ENCODE results near the gene GTF2H4.

Gene GTF2H4

DNA sequence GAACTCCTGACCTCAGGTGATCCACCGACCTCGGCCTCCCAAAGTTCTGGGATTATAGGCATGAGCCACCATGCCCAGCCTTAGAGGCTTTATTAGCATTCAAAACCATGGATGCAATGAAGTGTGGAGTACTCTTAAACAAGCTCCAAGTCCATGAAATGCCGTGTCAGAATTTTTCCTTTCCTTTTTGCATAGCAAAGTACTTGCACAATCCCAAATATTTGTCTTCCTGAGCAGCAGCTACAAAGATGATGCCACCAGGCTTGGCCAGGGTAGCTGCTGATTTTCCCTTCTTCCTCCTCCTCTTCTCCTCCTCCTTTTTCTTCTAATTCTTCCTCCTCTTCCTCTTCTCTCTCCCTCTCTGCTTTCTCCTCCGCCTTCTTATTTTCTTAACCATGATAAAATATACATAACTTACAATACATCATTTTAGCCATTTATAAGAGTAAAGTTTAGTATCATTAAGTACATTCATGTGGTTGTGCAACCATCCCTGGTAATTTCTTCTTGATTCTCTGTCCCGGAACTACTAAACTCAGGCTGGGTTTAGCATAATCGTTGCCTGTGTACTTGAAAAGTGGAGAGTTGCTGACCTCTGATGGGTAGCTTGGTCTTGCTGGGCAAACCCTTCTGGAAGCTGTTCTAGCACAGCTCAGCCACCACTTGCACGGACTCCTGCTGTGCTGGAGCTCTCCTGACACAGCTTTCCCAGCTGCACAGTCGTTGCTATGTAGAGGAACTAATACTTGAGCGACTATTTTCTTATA is 53.1 kb downstream of the GTF2H4 start:
- no peak for DNase-seq

DNA sequence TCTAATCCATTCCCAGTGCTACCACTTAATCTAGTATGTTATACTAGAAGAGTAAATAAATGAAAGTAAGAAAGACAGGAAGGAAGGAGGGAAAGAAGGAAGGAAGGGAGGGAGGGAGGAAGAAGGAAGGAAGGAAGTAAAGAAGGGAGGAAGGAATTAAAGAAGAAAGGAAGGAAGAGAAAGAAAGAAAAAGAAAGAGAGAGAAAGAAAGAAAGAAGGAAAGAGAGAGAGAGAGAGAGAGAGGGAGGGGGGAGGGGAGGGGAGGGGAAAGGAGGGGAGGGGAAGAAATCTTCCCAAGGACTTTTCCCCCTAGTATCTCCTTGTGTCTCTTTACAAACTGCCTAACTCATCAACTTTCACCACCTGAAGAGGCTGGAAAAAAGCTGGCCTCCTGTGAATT is 54.7 kb downstream of the GTF2H4 start:
- DNase-seq, result no peak

DNA sequence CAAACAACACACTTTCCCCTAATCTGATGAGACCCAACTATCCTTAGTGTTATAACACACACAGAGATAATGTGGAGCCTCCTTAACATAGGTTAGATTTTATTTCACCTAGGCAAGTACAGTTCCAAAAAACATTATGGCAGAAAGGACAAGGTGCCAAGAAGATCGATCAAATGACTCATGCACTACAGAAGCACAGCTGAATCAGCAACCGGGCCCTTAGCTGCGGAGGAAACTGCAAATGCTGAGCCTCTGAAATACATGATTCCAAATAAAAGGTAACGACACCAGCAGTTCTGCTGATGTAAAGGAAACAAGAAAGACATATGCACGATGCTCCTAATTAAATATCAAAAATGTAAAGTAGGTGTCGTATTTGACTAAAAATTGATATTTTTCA is 55.6 kb downstream of the GTF2H4 start:
- no peak for DNase-seq
